K562 (cell line): ENCODE measurements around the gene C9orf50. TPM values are rescaled to one million over a fixed set of nuclear protein-coding genes. Genes with fewer than 3 reads are reported as not detected.

Experiments
- BCL6 ChIP-seq: fragments of 250-450 bp; sonication (Bioruptor Pico); IDR thresholded peaks from 2 replicates; pipeline ENCODE4 v1.4.0; 2020
- BHLHE40 ChIP-seq: IDR thresholded peaks from 2 replicates; pipeline ENCODE4 v1.6.1; 2011; ENCODE audit warnings: low read length, improper control_type of control experiment
- ETS2 ChIP-seq: IDR thresholded peaks from 2 replicates; pipeline ENCODE4 v1.6.1; 2016; ENCODE audit warnings: borderline replicate concordance, missing genetic modification characterization, mild to moderate bottlenecking, moderate library complexity, missing compliant biosample characterization; ENCODE audit not compliant: poor library complexity, severe bottlenecking
- FOXA1 ChIP-seq: fragments of 450-650 bp; IDR thresholded peaks from 2 replicates; pipeline ENCODE4 v1.6.1; 2016; ENCODE audit warnings: mild to moderate bottlenecking, borderline replicate concordance
- PCBP1 ChIP-seq: fragments of 200-400 bp; formaldehyde crosslinking; IDR thresholded peaks from 2 replicates; pipeline ENCODE4 v1.6.1; 2018; ENCODE audit warnings: mild to moderate bottlenecking, low read depth, low read length; ENCODE audit not compliant: poor library complexity, severe bottlenecking
- PHF8 ChIP-seq: fragments of 200-600 bp; sonication (generic); IDR thresholded peaks from 2 replicates; pipeline ENCODE4 v1.6.1; 2012; ENCODE audit warnings: mixed run types, mild to moderate bottlenecking, inconsistent platforms, low read length, moderate library complexity, borderline replicate concordance
- PYGO2 ChIP-seq: fragments of 450-650 bp; IDR thresholded peaks from 2 replicates; pipeline ENCODE4 v1.6.1; 2016; ENCODE audit warnings: mild to moderate bottlenecking, missing genetic modification characterization, moderate library complexity, missing compliant biosample characterization
- RFX1 ChIP-seq: fragments of 450-650 bp; IDR thresholded peaks from 2 replicates; pipeline ENCODE4 v1.6.1; 2016; ENCODE audit warnings: mild to moderate bottlenecking, moderate library complexity
- SMARCB1 ChIP-seq: IDR thresholded peaks from 2 replicates; pipeline ENCODE4 v1.6.1; 2011; ENCODE audit warnings: improper control_type of control experiment, low read depth; ENCODE audit not compliant: insufficient read length
- YBX1 ChIP-seq: fragments of 450-650 bp; IDR thresholded peaks from 2 replicates; pipeline ENCODE4 v1.7.1; 2016; ENCODE audit warnings: mild to moderate bottlenecking
- ZFP1 ChIP-seq: fragments of 450-650 bp; formaldehyde crosslinking; IDR thresholded peaks from 2 replicates; pipeline ENCODE4 v1.4.0; 2020; ENCODE audit warnings: mild to moderate bottlenecking, mixed read lengths
- ZNF263 ChIP-seq: sonication (generic); formaldehyde crosslinking; IDR thresholded peaks from 2 replicates; pipeline ENCODE4 v1.8.0; 2022; ENCODE audit warnings: mild to moderate bottlenecking, missing genetic modification reagents, borderline replicate concordance
- ZNF830 ChIP-seq: fragments of 250-450 bp; sonication (Bioruptor Pico); IDR thresholded peaks from 2 replicates; pipeline ENCODE4 v1.5.0; 2021; ENCODE audit warnings: mild to moderate bottlenecking
- polyA plus RNA-seq, 8 experiments: library from polyadenylated mRNA; depleted of rRNA in 4 of 8; stranded (reverse) in 5 of 8; unstranded in 3 of 8; fragments of >200 nt; fragmentation: Nextera tagmentation in 2 of 8; fragmentation: Illumina TruSeq in 1 of 8; extraction: Ambion mirVana in 2 of 8; extraction: Trizol in 1 of 8; gene quantifications; 2 replicates each; pipeline versions ENCODE4 v1.2.1 to v1.2.3, GENCODE V29; 2011 to 2014; ENCODE audit warnings: inconsistent platforms in 1 of 8, missing spikeins in 1 of 8
- total RNA-seq, 7 experiments: library from RNA; depleted of rRNA in 6 of 7; stranded (reverse); fragments of >200 nt in 6 of 7; fragmentation: Illumina TruSeq in 2 of 7; extraction: Trizol in 2 of 7; gene quantifications; 2 replicates each; pipeline versions ENCODE4 v1.2.1 to v1.2.3, GENCODE V29; 2011 to 2021; ENCODE audit warnings: low replicate concordance in 1 of 7
- TF ChIP-seq, protein P1 (sequence below), 2 experiments: fragments of 450-650 bp in 1 of 2; sonication (generic) in 1 of 2; formaldehyde crosslinking in 1 of 2; IDR thresholded peaks in 1 of 2; conservative IDR thresholded peaks in 1 of 2; 2 replicates each; pipeline versions ENCODE4 v1.6.1 to v1.8.1; 2016 to 2023; ENCODE audit warnings: mild to moderate bottlenecking in 2 of 2, moderate library complexity in 2 of 2, inconsistent platforms in 1 of 2, missing genetic modification reagents in 1 of 2
- TF ChIP-seq, protein P2 (sequence below): sonication (generic); formaldehyde crosslinking; IDR thresholded peaks from 2 replicates; pipeline ENCODE4 v1.5.0; 2020; ENCODE audit warnings: missing genetic modification reagents

C9orf50 gene
- total and polyA plus RNA-seq, 9 of the 15 experiments (the other 6 are each of a cell fraction or from before 2014, with no cell fraction given) = not detected

DNA sequence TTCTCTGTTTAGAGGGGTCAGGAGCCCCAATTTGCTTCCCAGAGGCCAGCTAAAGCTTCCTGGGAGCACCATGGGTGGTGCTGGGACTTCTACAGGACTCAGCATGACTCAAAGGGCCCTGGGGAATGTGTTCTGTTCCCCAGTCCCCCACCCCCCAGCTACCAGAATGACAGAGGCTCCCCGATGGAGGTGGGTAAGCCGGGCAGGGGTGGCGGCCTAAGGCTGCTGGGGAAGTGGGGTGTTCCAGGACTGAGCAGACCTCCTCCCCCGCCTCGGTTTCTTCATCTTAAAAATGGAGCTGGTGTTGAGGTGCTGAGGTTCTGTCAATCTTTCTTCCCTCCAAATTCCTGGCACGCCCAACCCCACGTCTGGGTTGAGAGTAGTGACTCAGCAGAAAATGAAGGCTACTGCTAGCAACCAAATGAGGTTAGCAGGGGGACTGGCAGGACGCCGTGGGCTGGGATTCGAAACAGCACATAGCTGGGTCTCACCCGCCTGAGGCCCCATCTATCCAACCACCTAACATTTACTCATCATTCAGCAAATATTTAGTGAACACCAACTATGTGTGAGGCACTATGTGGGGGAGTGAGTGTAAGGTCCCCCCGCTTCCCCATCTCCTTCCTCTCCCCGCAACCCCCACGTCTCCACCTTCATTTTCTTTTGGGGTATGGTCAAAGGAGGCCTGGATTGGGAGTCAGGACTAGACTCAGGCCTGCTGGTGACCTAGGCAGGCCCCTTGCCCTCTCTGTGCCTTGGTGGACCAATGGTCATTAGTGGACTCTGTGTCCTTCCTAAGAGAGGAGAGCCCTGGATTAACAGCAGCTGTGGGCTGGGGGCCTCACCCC lies 50.2 kb downstream of the C9orf50 start (continued):
- TF ChIP-seq FOXA1 = no peak
- TF ChIP-seq PHF8 = peak; percentile 17; the same call in 1 of the 2 replicates
- TF ChIP-seq, protein P1, sequence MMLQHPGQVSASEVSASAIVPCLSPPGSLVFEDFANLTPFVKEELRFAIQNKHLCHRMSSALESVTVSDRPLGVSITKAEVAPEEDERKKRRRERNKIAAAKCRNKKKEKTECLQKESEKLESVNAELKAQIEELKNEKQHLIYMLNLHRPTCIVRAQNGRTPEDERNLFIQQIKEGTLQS (IDR thresholded peaks at IDR 0.05) = peak; percentile 55; the same call in 1 of the 2 replicates
- TF ChIP-seq, protein P1 (CRISPR knock-in tag; conservative IDR thresholded peaks at IDR 0.05) = no peak
- peak; percentile 84 for TF ChIP-seq ZNF263
- TF ChIP-seq PCBP1 = no peak
- no peak for TF ChIP-seq ZNF830 (CRISPR knock-in tag)
- TF ChIP-seq, protein P2, sequence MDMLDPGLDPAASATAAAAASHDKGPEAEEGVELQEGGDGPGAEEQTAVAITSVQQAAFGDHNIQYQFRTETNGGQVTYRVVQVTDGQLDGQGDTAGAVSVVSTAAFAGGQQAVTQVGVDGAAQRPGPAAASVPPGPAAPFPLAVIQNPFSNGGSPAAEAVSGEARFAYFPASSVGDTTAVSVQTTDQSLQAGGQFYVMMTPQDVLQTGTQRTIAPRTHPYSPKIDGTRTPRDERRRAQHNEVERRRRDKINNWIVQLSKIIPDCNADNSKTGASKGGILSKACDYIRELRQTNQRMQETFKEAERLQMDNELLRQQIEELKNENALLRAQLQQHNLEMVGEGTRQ (CRISPR knock-in tag) = no peak
- TF ChIP-seq YBX1 = no peak
- TF ChIP-seq PYGO2 (tag) = no peak; the same call in 1 of the 2 replicates
- no peak for TF ChIP-seq RFX1
- no peak for TF ChIP-seq ETS2 (tag)
- no peak for TF ChIP-seq SMARCB1
- TF ChIP-seq ZFP1 (CRISPR knock-in tag) = no peak
- TF ChIP-seq BHLHE40 = peak; percentile 34
- TF ChIP-seq BCL6 = no peak
